Mucosa of rectum (tissue), 2 donors: ENCODE data around the gene CYTH2.

Source experiments
- H3K27ac ChIP-seq, 2 donors: one replicate each; pipeline ENCODE4 v1.7.0; 2013; ENCODE audit warnings: inconsistent platforms in 2 of 2, low read depth in 2 of 2, low read length in 2 of 2
- H3K27me3 ChIP-seq, 2 donors: one replicate each; pipeline ENCODE4 v1.7.0; 2013; ENCODE audit warnings: low read length in 2 of 2; ENCODE audit not compliant: control insufficient read depth in 2 of 2, insufficient read depth in 2 of 2
- H3K36me3 ChIP-seq, 2 donors: one replicate each; pipeline ENCODE4 v1.7.0; 2013; ENCODE audit warnings: low read length in 2 of 2; ENCODE audit not compliant: control insufficient read depth in 2 of 2, insufficient read depth in 2 of 2
- H3K4me1 ChIP-seq, 2 donors: one replicate each; pipeline ENCODE4 v1.7.0; 2013; ENCODE audit warnings: low read length in 2 of 2, mild to moderate bottlenecking in 1 of 2; ENCODE audit not compliant: control insufficient read depth in 2 of 2, insufficient read depth in 2 of 2
- H3K4me3 ChIP-seq, 2 donors: one replicate each; pipeline ENCODE4 v1.7.0; 2013; ENCODE audit warnings: low read length in 2 of 2
- H3K9ac ChIP-seq, 2 donors: one replicate each; pipeline ENCODE4 v1.7.0; 2013; ENCODE audit warnings: low read length in 2 of 2, low read depth in 1 of 2, mild to moderate bottlenecking in 1 of 2
- H3K9me3 ChIP-seq, 2 donors: one replicate each; pipeline ENCODE4 v1.7.0; 2013; ENCODE audit warnings: low read length in 2 of 2; ENCODE audit not compliant: control insufficient read depth in 2 of 2
- donor health status: healthy.
- donor health status: Normal muscosa, but diverticular disease.

Gene CYTH2

GRCh38 chr19:48466561-48467325, 2.4 kb upstream of the CYTH2 start:
- Histone ChIP-seq H3K27me3 (no peaks in the 10 kb centered on the region), H3K4me3 (no peak overlapping the region), H3K9ac (no peak overlapping the region), H3K36me3 (peaks cover 13 to 16% of the 10 kb centered on the region in 2 donors), H3K27ac (no peak overlapping the region), H3K9me3 (no peaks in the 10 kb centered on the region), H3K4me1 (peaks cover 8 to 13% of the 10 kb centered on the region in 2 donors)

GRCh38 chr19:48468772-48469288, 339 bp upstream of the CYTH2 start:
- peak overlapping the region; percentile 98 for H3K27ac ChIP-seq
- peak overlapping the region; percentile 77 to 85 for H3K4me3 ChIP-seq
- H3K36me3 ChIP-seq = peaks cover 33% of the 10 kb centered on the region in 2 donors
- H3K9ac ChIP-seq = peak overlapping the region; percentile 92 to 96
- H3K9me3 ChIP-seq = no peaks in the 10 kb centered on the region
- H3K4me1 ChIP-seq = peaks cover 8 to 13% of the 10 kb centered on the region in 2 donors
- H3K27me3 ChIP-seq = no peaks in the 10 kb centered on the region

GRCh38 chr19:48469934-48470680, 938 bp downstream of the CYTH2 start:
- Histone ChIP-seq H3K4me1 (peaks cover 8 to 13% of the 10 kb centered on the region in 2 donors), H3K9me3 (no peaks in the 10 kb centered on the region), H3K27ac (peak overlapping the region; percentile 98), H3K4me3 (peak overlapping the region; percentile 77 to 85), H3K27me3 (no peaks in the 10 kb centered on the region), H3K9ac (peak overlapping the region; percentile 60 to 74), H3K36me3 (peaks cover 45 to 46% of the 10 kb centered on the region in 2 donors)

GRCh38 chr19:48470856-48471255, 1.7 kb downstream of the CYTH2 start:
- Histone ChIP-seq H3K4me3 (no peak overlapping the region), H3K36me3 (peaks cover 53% of the 10 kb centered on the region in 2 donors), H3K9me3 (no peaks in the 10 kb centered on the region), H3K9ac (no peak overlapping the region), H3K4me1 (peaks cover 8 to 13% of the 10 kb centered on the region in 2 donors), H3K27ac (no peak overlapping the region), H3K27me3 (no peaks in the 10 kb centered on the region)

GRCh38 chr19:48471836-48472235, 2.7 kb downstream of the CYTH2 start:
- Histone ChIP-seq H3K36me3 (peaks cover 58 to 59% of the 10 kb centered on the region in 2 donors), H3K4me3 (no peak overlapping the region), H3K27me3 (no peaks in the 10 kb centered on the region), H3K9me3 (no peaks in the 10 kb centered on the region), H3K9ac (no peak overlapping the region), H3K4me1 (peaks cover 8 to 13% of the 10 kb centered on the region in 2 donors), H3K27ac (no peak overlapping the region)

- peaks cover 64 to 67% of the 10 kb centered on the region in 2 donors for H3K36me3 ChIP-seq
Measured at GRCh38 chr19:48473161-48473966, 4.2 kb downstream of the CYTH2 start.

GRCh38 chr19:48474084-48474592, 5.0 kb downstream of the CYTH2 start:
- H3K27me3 ChIP-seq = no peaks in the 10 kb centered on the region
- peaks cover 8% of the 10 kb centered on the region in 2 donors for H3K4me1 ChIP-seq
- H3K36me3 ChIP-seq = peaks cover 65 to 68% of the 10 kb centered on the region in 2 donors
- H3K27ac ChIP-seq = no peak overlapping the region
- no peak overlapping the region for H3K4me3 ChIP-seq
- no peak overlapping the region for H3K9ac ChIP-seq
- no peaks in the 10 kb centered on the region for H3K9me3 ChIP-seq

More at GRCh38 chr19:48473161-48473966, 4.2 kb downstream of the CYTH2 start:
- H3K9ac ChIP-seq = no peak overlapping the region
- H3K4me3 ChIP-seq = no peak overlapping the region
- no peak overlapping the region for H3K27ac ChIP-seq
- no peaks in the 10 kb centered on the region for H3K27me3 ChIP-seq
- no peaks in the 10 kb centered on the region for H3K9me3 ChIP-seq
- H3K4me1 ChIP-seq = peaks cover 8 to 11% of the 10 kb centered on the region in 2 donors

- no peaks in the 10 kb centered on the region for H3K27me3 ChIP-seq
- no peaks in the 10 kb centered on the region for H3K9me3 ChIP-seq
- H3K4me1 ChIP-seq = peaks cover under 1 to 4% of the 10 kb centered on the region in 2 donors
- H3K4me3 ChIP-seq = no peak overlapping the region
- peaks cover 65 to 66% of the 10 kb centered on the region in 2 donors for H3K36me3 ChIP-seq
- H3K9ac ChIP-seq = no peak overlapping the region
- no peak overlapping the region for H3K27ac ChIP-seq
Measured at GRCh38 chr19:48475369-48476068, 6.3 kb downstream of the CYTH2 start.

- Histone ChIP-seq H3K27ac (no peak overlapping the region), H3K4me1 (peaks cover 3 to 5% of the 10 kb centered on the region in 2 donors), H3K9ac (no peak overlapping the region), H3K9me3 (no peaks in the 10 kb centered on the region), H3K4me3 (no peak overlapping the region), H3K36me3 (peaks cover 60% of the 10 kb centered on the region in 2 donors), H3K27me3 (no peaks in the 10 kb centered on the region)
Measured at GRCh38 chr19:48476176-48476575, 7.0 kb downstream of the CYTH2 start.
